Gastroesophageal sphincter (tissue), 3 donors: ENCODE measurements around the gene TTLL1.

Source experiments
- EP300 ChIP-seq: sonication (generic); formaldehyde crosslinking; IDR thresholded peaks from one replicate; pipeline ENCODE4 v1.6.1; 2017; ENCODE audit warnings: antibody characterized with exemption, mild to moderate bottlenecking
- POLR2A ChIP-seq, 2 donors: fragments of 450-650 bp; IDR thresholded peaks; one replicate each; pipeline ENCODE4 v1.6.1; 2017; ENCODE audit warnings: antibody characterized with exemption in 2 of 2, mild to moderate bottlenecking in 2 of 2, moderate library complexity in 1 of 2
- TF ChIP-seq, protein P1 (sequence below), 4 experiments: fragments of 200-600 bp in 2 of 4; fragments of 450-650 bp in 2 of 4; sonication (generic) in 1 of 4; IDR thresholded peaks; one replicate each; pipeline ENCODE4 v1.5.1; 2017 to 2019; ENCODE audit warnings: antibody characterized with exemption in 4 of 4, mild to moderate bottlenecking in 2 of 4, moderate library complexity in 2 of 4

DNA sequence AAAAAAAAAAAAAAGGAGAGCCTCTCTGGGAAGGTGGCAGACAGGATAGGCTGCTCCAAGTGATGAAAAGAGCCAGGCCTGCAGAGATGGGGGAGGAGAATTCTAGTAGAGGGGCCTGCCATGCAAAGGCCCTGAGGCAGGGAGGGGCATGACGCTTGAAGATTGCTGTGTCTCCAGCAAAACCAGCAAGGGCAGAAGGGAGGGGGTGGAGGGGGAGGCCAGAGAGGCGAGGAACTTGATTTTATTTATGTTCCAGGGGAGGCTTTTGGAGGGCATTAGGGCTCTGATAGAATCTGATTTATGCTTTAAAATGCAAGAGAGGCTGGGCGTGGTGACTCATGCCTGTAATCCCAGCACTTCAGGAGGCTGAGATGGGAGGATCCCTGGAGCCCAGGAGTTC is 57.6 kb downstream of the TTLL1 start:
- TF ChIP-seq POLR2A (IDR thresholded peaks at IDR 0.05) (no peak), EP300 (no peak)
- TF ChIP-seq, protein P1, sequence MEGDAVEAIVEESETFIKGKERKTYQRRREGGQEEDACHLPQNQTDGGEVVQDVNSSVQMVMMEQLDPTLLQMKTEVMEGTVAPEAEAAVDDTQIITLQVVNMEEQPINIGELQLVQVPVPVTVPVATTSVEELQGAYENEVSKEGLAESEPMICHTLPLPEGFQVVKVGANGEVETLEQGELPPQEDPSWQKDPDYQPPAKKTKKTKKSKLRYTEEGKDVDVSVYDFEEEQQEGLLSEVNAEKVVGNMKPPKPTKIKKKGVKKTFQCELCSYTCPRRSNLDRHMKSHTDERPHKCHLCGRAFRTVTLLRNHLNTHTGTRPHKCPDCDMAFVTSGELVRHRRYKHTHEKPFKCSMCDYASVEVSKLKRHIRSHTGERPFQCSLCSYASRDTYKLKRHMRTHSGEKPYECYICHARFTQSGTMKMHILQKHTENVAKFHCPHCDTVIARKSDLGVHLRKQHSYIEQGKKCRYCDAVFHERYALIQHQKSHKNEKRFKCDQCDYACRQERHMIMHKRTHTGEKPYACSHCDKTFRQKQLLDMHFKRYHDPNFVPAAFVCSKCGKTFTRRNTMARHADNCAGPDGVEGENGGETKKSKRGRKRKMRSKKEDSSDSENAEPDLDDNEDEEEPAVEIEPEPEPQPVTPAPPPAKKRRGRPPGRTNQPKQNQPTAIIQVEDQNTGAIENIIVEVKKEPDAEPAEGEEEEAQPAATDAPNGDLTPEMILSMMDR (IDR thresholded peaks at IDR 0.05), result no peak
